Measurements from ENCODE around the gene AUTS2. TPM values are rescaled to one million over a fixed set of nuclear protein-coding genes. Genes with fewer than 3 reads are reported as not detected.

Gene AUTS2
- total RNA-seq, 4 donors from 2014 or later, result 29.8 to 114 (median 59.4) TPM

DNA sequence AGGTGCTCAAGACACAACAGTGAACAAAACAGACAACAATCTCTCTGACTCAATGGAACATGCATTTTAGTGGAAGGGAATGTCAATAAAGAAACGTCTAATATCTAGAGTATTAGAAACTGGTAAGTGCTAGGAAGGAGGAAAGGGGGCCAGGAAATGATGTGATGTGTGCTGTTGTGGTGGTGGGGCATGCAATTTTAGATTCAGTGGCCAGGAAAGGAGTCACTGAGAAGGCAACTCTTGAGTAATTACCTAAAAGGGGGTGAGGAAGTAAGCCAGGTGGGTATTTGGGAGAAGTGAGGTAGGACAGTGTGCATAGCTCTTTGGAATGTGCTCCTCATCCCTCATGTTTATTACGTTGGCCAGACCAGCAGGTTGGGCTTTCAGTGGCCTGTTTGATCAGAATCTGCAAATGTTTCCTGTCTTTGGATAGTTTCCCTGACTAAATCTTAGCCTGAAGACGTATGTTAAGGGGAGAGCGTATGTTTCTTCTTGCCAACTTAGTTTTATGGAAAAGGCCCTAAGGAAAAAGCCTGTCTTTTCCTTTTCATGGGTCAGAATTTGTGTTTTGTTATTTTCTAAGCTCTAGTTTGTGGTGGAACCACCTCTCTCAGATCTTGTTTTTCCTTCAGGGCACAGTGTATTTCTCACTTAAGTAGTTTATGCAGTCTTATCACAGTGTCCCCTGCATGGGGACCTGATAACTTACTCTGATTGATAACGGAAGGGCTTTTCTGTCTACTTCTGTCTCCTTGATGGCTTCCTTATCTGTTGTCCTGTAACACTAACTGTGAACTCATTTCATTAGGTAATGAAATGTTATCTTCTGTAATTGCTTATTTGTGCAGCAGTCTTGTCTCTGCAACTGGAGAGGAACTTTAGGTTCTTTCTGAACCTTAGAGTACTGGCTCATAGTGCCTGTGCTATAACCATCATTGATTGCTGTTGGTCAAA, 203.7 kb downstream of the AUTS2 start:
- intact Hi-C loops (cut with DNase I; ENCODE audit: low total_unique reads), result no loop called here

GRCh38 chr7:69803699-69804516, 205.6 kb downstream of the AUTS2 start:
- H3K9me3 ChIP-seq, result no peaks in the 10 kb centered on the region
- no peak for DNase-seq
- no peak overlapping the region for H3K4me3 ChIP-seq
- H3K27ac ChIP-seq, result no peak overlapping the region
- WGBS, 2 donors (ENCODE audit: low coverage in 1 of 2), result 59 to 64% methylated on average over 4 to 5 of the region's 5 CpGs
- no peaks in the 10 kb centered on the region for H3K27me3 ChIP-seq
- TF ChIP-seq CTCF (IDR thresholded peaks at IDR 0.05) (no peak), POLR2AphosphoS5 (IDR thresholded peaks at IDR 0.05) (no peak), EP300 (IDR thresholded peaks at IDR 0.05; ENCODE audit: low read depth) (no peak), POLR2A (IDR thresholded peaks at IDR 0.05) (no peak)
- in situ Hi-C loops (cut with MboI; ENCODE audit: low pct_ligation_motif_present in 1 of 4, low pct_unique_long_range_greater_than_20kb in 1 of 4, low sequenced_read_pairs in 3 of 4) (no loop called here), intact Hi-C loops (cut with DNase I; ENCODE audit: low total_unique reads) (no loop called here)
- no peaks in the 10 kb centered on the region for H3K36me3 ChIP-seq
- H3K4me1 ChIP-seq, result peaks cover 0 to 3% (median 0%) of the 10 kb centered on the region in 4 donors

More for the DNA sequence above, 203.7 kb downstream of the AUTS2 start:
- Histone ChIP-seq H3K4me3 (no peak overlapping the region), H3K27ac (no peak overlapping the region), H3K27me3 (no peaks in the 10 kb centered on the region), H3K9me3 (no peaks in the 10 kb centered on the region), H3K36me3 (no peaks in the 10 kb centered on the region), H3K4me1 (peaks cover 0 to 3% (median 0%) of the 10 kb centered on the region in 4 donors)
- DNase-seq, result no peak
- WGBS, 2 donors (ENCODE audit: low coverage in 1 of 2), result 72 to 75% methylated on average over 4 to 5 of the region's 5 CpGs
- in situ Hi-C loops (cut with MboI; ENCODE audit: low pct_ligation_motif_present in 1 of 4, low pct_unique_long_range_greater_than_20kb in 1 of 4, low sequenced_read_pairs in 3 of 4), result no loop called here
- TF ChIP-seq POLR2AphosphoS5 (IDR thresholded peaks at IDR 0.05) (no peak), EP300 (IDR thresholded peaks at IDR 0.05; ENCODE audit: low read depth) (no peak), POLR2A (IDR thresholded peaks at IDR 0.05) (no peak), CTCF (IDR thresholded peaks at IDR 0.05) (no peak)

DNA sequence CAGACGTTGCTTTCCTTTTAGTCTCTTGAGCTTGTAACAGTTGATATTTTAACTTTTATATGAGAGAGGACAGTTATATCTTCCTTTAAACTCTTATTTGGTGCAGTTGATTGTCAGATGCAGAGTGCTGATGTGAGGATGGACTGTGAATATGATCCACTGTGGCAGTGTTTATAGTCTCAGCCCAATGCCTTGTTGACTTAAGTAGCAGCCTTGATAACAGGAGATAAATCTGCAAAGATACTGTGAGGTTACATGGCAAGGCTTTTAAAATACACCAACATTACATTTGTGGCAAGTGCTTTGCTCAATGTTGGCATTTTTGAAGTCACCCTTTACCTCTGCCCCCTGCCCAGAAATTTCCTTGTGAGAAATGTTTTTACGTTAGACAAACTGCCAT, 206.7 kb downstream of the AUTS2 start:
- no peak for DNase-seq
- Histone ChIP-seq H3K27me3 (no peaks in the 10 kb centered on the region), H3K4me3 (no peak overlapping the region), H3K27ac (no peak overlapping the region), H3K36me3 (no peaks in the 10 kb centered on the region), H3K9me3 (no peaks in the 10 kb centered on the region), H3K4me1 (peaks cover 0 to 3% (median 0%) of the 10 kb centered on the region in 4 donors)
- intact Hi-C loops (cut with DNase I; ENCODE audit: low total_unique reads) (no loop called here), in situ Hi-C loops (cut with MboI; ENCODE audit: low pct_ligation_motif_present in 1 of 4, low pct_unique_long_range_greater_than_20kb in 1 of 4, low sequenced_read_pairs in 3 of 4) (no loop called here)
- no peak for TF ChIP-seq POLR2AphosphoS5 (IDR thresholded peaks at IDR 0.05)
- TF ChIP-seq EP300 (IDR thresholded peaks at IDR 0.05; ENCODE audit: low read depth), result no peak
- no peak for TF ChIP-seq CTCF (IDR thresholded peaks at IDR 0.05)
- no peak for TF ChIP-seq POLR2A (IDR thresholded peaks at IDR 0.05)
- 39 to 45% methylated on average over 2 of the region's 2 CpGs for WGBS, 2 donors (ENCODE audit: low coverage in 1 of 2)

GRCh38 chr7:69808391-69808790, 210.1 kb downstream of the AUTS2 start:
- DNase-seq, result no peak

More at GRCh38 chr7:69808391-69808790, 210.1 kb downstream of the AUTS2 start:
- Histone ChIP-seq H3K36me3 (no peaks in the 10 kb centered on the region), H3K9me3 (no peaks in the 10 kb centered on the region), H3K27me3 (no peaks in the 10 kb centered on the region), H3K27ac (no peak overlapping the region), H3K4me1 (peaks cover 0 to 1% (median 0%) of the 10 kb centered on the region in 4 donors), H3K4me3 (no peak overlapping the region)
- in situ Hi-C loops (cut with MboI; ENCODE audit: low pct_ligation_motif_present in 1 of 4, low pct_unique_long_range_greater_than_20kb in 1 of 4, low sequenced_read_pairs in 3 of 4), result no loop called here
- 93 to 100% methylated on average over 1 of the region's 1 CpG for WGBS, 2 donors (ENCODE audit: low coverage in 1 of 2)
- intact Hi-C loops (cut with DNase I; ENCODE audit: low total_unique reads), result no loop called here
- TF ChIP-seq POLR2AphosphoS5 (IDR thresholded peaks at IDR 0.05) (no peak), EP300 (IDR thresholded peaks at IDR 0.05; ENCODE audit: low read depth) (no peak), CTCF (IDR thresholded peaks at IDR 0.05) (no peak), POLR2A (IDR thresholded peaks at IDR 0.05) (no peak)
